Heart right ventricle (tissue), 16 donors: ENCODE data around the gene DDX5. TPM values are rescaled to one million over a fixed set of nuclear protein-coding genes. Genes with fewer than 3 reads are reported as not detected.
A peak's percentile ranks its signal among the peaks of the same experiment; 100 is the strongest.

ENCODE experiments used
- ATAC-seq, 8 donors: fragments of 200-7000 bp; cut with Tn5 transposase; one replicate each; pipeline ENCODE4 v1.9.1; 2020; ENCODE audit warnings: mild to moderate bottlenecking in 8 of 8, moderate library complexity in 8 of 8, moderate number of reproducible peaks in 1 of 8
- DNase-seq, 2 donors: peaks; one replicate each; pipeline ENCODE4 v3.0.0-alpha.2; 2020
- H3K27ac ChIP-seq, 10 donors: fragments of 200-600 bp; sonication (generic) in 2 of 10; one replicate each; pipeline versions ENCODE4 v1.5.0 to v1.8.0; 2020 to 2022; ENCODE audit warnings: mild to moderate bottlenecking in 3 of 10
- H3K27me3 ChIP-seq, 7 donors: fragments of 200-600 bp; one replicate each; pipeline ENCODE4 v1.8.0; 2021 to 2022; ENCODE audit warnings: mild to moderate bottlenecking in 2 of 7
- H3K36me3 ChIP-seq, 9 donors: fragments of 200-600 bp; sonication (generic) in 1 of 9; one replicate each; pipeline versions ENCODE4 v1.5.0 to v1.8.0; 2020 to 2022; ENCODE audit warnings: mild to moderate bottlenecking in 2 of 9
- H3K4me1 ChIP-seq, 9 donors: fragments of 200-600 bp; sonication (generic) in 1 of 9; one replicate each; pipeline versions ENCODE4 v1.5.0 to v1.8.0; 2020 to 2022; ENCODE audit warnings: mild to moderate bottlenecking in 4 of 9
- H3K4me3 ChIP-seq, 10 donors: fragments of 200-600 bp; sonication (generic) in 2 of 10; one replicate each; pipeline versions ENCODE4 v1.5.0 to v1.8.0; 2020 to 2022; ENCODE audit warnings: mild to moderate bottlenecking in 7 of 10, moderate library complexity in 2 of 10
- H3K9me3 ChIP-seq, 11 donors: fragments of 200-600 bp in 10 of 11; sonication (generic) in 2 of 11; one replicate each; pipeline versions ENCODE4 v1.5.0 to v1.8.0; 2013 to 2022; ENCODE audit warnings: mild to moderate bottlenecking in 2 of 11, control low read depth in 1 of 11, moderate library complexity in 1 of 11
- WGBS, 2 donors: extraction: QIAGEN DNeasy Blood & Tissue Kit; methylation state at CpG; one replicate each; pipeline ENCODE4 v1.1.7; 2013; ENCODE audit warnings: inconsistent platforms in 1 of 2; 5-methylcytosine and 5-hydroxymethylcytosine counted together
- intact Hi-C, 10 donors: fragments of 100-400 bp; cut with DNase I; formaldehyde crosslinking; loops; one replicate each; pipeline versions ENCODE4 v1.11.1 to v1.14.2; 2022
- polyA plus RNA-seq, 2 donors: library from polyadenylated mRNA; stranded (reverse); fragments of 200-250 nt; gene quantifications; one replicate each; pipeline ENCODE4 v1.2.3, GENCODE V29; 2013
- total RNA-seq, 10 donors: library from RNA; stranded (reverse); fragmentation: NEBNext Ultra II Directional in 3 of 10; extraction: Animal tissue kit (Norgen Biotek cat#: 25700) in 3 of 10; gene quantifications; one replicate each; pipeline versions ENCODE4 v1.2.1 to v1.2.4, GENCODE V29; 2021 to 2023
- TF ChIP-seq, protein P1 (sequence below), 9 donors: fragments of 200-600 bp; sonication (generic) in 2 of 9; IDR thresholded peaks; one replicate each; pipeline versions ENCODE4 v1.5.0 to v1.8.0; 2021 to 2022; ENCODE audit warnings: antibody characterized with exemption in 9 of 9, mild to moderate bottlenecking in 5 of 9, moderate library complexity in 1 of 9
- donor health status: Arrhythmogenic right ventricular cardiomyopathy.
- donor health status: ischemic (EF 13 %, LVEDD 7.1; RV severe dilation, severe dysfunction).
- donor health status: healthy with polysubstance abuse.
- donor health status: DM: no; HTN: yes; CAD: no.
- donor health status: DM: no; HTN: no; CAD: no.
- donor health status: ischemic (EF 25% LVEDD 6.9; RV normal size, moderate dysfunction).
- donor health status: ischemic (EF 25% LVEDD 5.7; RV mildly dilated, moderate dysfunction).
- donor health status: healthy.
- donor health status: DM: yes; HTN: yes; CAD: no.
- donor health status: Ischemic cardiomyopathy.
- donor health status: ischemic (EF 35%, LVEDD 5.7; RV mildly dilated, moderate dysfunction).
- donor health status: nonischemic (EF 11% LVEDD 7.7; RV severe dilation, severe dysfunction).
- donor health status: DM: yes; HTN: yes; CAD: no.
- donor health status: PGD.
- donor health status: ischemic (EF 29% LVEDD 5.4; RV normal size, mild dysfunction).
- donor health status: nonischemic (EF 23%, LVEDD 6.1; RV moderate dilation, normal function).

DDX5 gene
- total and polyA plus RNA-seq, 12 donors = 215 to 474 (median 349) TPM

DNA sequence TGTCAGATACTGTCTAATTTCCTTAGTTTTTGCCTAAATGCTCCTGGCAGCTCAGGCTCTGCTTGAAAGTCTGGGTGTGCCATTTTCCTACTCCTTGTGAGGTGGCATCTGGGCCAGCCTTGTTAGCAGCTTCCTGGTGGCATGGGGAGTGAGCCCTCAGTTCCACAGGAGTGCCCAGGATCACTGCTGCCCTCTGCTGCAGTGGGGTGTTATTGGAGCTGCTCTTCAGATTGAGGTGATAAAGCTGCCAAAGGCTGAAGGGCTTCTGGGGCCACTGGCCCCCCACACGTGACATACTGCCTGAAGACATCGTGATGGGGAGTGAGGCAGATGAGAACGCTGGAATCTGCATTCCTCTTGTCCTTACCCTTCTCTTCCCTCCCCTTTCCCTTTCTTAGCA, 28.1 kb upstream of the DDX5 start:
- H3K27me3 ChIP-seq = no peaks in the 10 kb centered on the region
- intact Hi-C loops = loop anchor here in 2 of 10 donors (10.0 kb wide), 1 partner anchor 111 kb away; no protein-coding TSS in a partner anchor
- TF ChIP-seq, protein P1, sequence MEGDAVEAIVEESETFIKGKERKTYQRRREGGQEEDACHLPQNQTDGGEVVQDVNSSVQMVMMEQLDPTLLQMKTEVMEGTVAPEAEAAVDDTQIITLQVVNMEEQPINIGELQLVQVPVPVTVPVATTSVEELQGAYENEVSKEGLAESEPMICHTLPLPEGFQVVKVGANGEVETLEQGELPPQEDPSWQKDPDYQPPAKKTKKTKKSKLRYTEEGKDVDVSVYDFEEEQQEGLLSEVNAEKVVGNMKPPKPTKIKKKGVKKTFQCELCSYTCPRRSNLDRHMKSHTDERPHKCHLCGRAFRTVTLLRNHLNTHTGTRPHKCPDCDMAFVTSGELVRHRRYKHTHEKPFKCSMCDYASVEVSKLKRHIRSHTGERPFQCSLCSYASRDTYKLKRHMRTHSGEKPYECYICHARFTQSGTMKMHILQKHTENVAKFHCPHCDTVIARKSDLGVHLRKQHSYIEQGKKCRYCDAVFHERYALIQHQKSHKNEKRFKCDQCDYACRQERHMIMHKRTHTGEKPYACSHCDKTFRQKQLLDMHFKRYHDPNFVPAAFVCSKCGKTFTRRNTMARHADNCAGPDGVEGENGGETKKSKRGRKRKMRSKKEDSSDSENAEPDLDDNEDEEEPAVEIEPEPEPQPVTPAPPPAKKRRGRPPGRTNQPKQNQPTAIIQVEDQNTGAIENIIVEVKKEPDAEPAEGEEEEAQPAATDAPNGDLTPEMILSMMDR (IDR thresholded peaks at IDR 0.05) = no peak

DNA sequence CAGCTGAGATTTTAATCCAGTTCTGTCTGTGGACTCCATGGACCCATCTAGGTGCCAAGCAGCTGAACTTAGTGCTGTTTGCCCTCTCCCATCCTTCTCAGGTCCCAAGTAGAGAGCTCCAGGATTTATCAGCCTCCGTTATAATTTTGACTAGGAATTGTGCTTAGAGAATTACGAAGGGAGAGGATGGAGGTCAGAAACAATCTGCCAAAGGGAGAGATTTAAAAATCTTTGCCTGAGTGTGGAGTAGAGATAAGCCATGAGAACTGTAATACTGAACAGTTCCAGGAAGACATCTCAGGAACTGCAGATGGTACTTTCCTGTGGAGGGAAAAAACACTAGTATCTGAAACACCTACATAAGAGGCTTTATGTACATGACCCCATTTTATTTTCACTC, 27.7 kb upstream of the DDX5 start:
- intact Hi-C loops = loop anchor here in 2 of 10 donors (10.0 kb wide), 1 partner anchor 111 kb away; no protein-coding TSS in a partner anchor

More for the DNA sequence above, 28.1 kb upstream of the DDX5 start:
- H3K27ac ChIP-seq = no peak overlapping the region
- ATAC-seq (no peak), DNase-seq (no peak)
- H3K36me3 ChIP-seq = peaks cover 0 to 100% (median 79%) of the 10 kb centered on the region in 9 donors
- H3K4me1 ChIP-seq = peaks cover 0 to 7% (median 0%) of the 10 kb centered on the region in 9 donors
- 71 to 75% methylated on average over 3 of the region's 3 CpGs for WGBS, 2 donors
- no peaks in the 10 kb centered on the region for H3K9me3 ChIP-seq
- H3K4me3 ChIP-seq = no peak overlapping the region

GRCh38 chr17:64532409-64532808, 26.3 kb upstream of the DDX5 start:
- 60 to 76% methylated on average over 5 of the region's 5 CpGs for WGBS, 2 donors
- peak overlapping the region in 1 of 10 donors; percentile 18 for H3K27ac ChIP-seq
- TF ChIP-seq, protein P1 (IDR thresholded peaks at IDR 0.05) = no peak

More for the DNA sequence above, 27.7 kb upstream of the DDX5 start:
- Histone ChIP-seq H3K27ac (no peak overlapping the region), H3K9me3 (no peaks in the 10 kb centered on the region), H3K27me3 (no peaks in the 10 kb centered on the region), H3K36me3 (peaks cover 0 to 100% (median 82%) of the 10 kb centered on the region in 9 donors), H3K4me1 (peaks cover 0 to 7% (median 0%) of the 10 kb centered on the region in 9 donors), H3K4me3 (no peak overlapping the region)
- TF ChIP-seq, protein P1 (IDR thresholded peaks at IDR 0.05) = no peak
- no peak for ATAC-seq
- WGBS, 2 donors = 66 to 75% methylated on average over 2 of the region's 2 CpGs
- no peak for DNase-seq

GRCh38 chr17:64531955-64532371, 25.9 kb upstream of the DDX5 start:
- Histone ChIP-seq H3K4me3 (no peak overlapping the region), H3K36me3 (peaks cover 0 to 100% (median 81%) of the 10 kb centered on the region in 9 donors), H3K4me1 (peaks cover 0 to 7% (median 0%) of the 10 kb centered on the region in 9 donors), H3K27me3 (no peaks in the 10 kb centered on the region), H3K27ac (peak overlapping the region in 1 of 10 donors; percentile 18), H3K9me3 (no peaks in the 10 kb centered on the region)
- DNase-seq = no peak
- peak in 2 of 8 donors; percentile 17 to 35 for ATAC-seq
- 76 to 78% methylated on average over 5 of the region's 5 CpGs for WGBS, 2 donors
- intact Hi-C loops = loop anchor here in 2 of 10 donors (10.0 kb wide), 1 partner anchor 113 kb away; no protein-coding TSS in a partner anchor
- TF ChIP-seq, protein P1 (IDR thresholded peaks at IDR 0.05) = no peak

More at GRCh38 chr17:64532409-64532808, 26.3 kb upstream of the DDX5 start:
- Histone ChIP-seq H3K4me3 (no peak overlapping the region), H3K27me3 (no peaks in the 10 kb centered on the region), H3K4me1 (peaks cover 0 to 7% (median 0%) of the 10 kb centered on the region in 9 donors), H3K9me3 (no peaks in the 10 kb centered on the region), H3K36me3 (peaks cover 0 to 100% (median 81%) of the 10 kb centered on the region in 9 donors)
- intact Hi-C loops = loop anchor here in 2 of 10 donors (10.0 kb wide), 1 partner anchor 112 kb away; no protein-coding TSS in a partner anchor
- no peak for DNase-seq
- ATAC-seq = peak in 5 of 8 donors; percentile 25 to 50 (median 41)
